Thoracic aorta (tissue), 2 donors: ENCODE measurements around the gene WWC2. TPM values are rescaled to one million over a fixed set of nuclear protein-coding genes. Genes with fewer than 3 reads are reported as not detected.

Experiments
- ATAC-seq: fragments of 150-250 bp; one replicate; pipeline ENCODE4 v1.8.0; 2017; ENCODE audit warnings: low read depth; ENCODE audit not compliant: insufficient number of reproducible peaks, low FRiP score
- DNase-seq: peaks from one replicate; pipeline ENCODE4 v3.0.0-alpha.2; 2020; ENCODE audit warnings: low spot score
- H3K27ac ChIP-seq, 2 donors: fragments of 200-600 bp; sonication (generic); 1 replicate in 1 of 2; 2 replicates in 1 of 2; pipeline ENCODE4 v1.5.1; 2016; ENCODE audit warnings: mild to moderate bottlenecking in 2 of 2, moderate library complexity in 2 of 2
- H3K27me3 ChIP-seq: fragments of 200-600 bp; sonication (generic); replicated peaks from 2 replicates; pipeline ENCODE4 v1.6.0; 2016; ENCODE audit warnings: mild to moderate bottlenecking; ENCODE audit not compliant: insufficient read depth
- H3K36me3 ChIP-seq: fragments of 200-600 bp; sonication (generic); one replicate; pipeline ENCODE4 v1.5.1; 2016
- H3K4me1 ChIP-seq, 2 donors: fragments of 200-600 bp; sonication (generic); 1 replicate in 1 of 2; 2 replicates in 1 of 2; pipeline versions ENCODE4 v1.5.1 to v1.6.0; 2016; ENCODE audit warnings: low read depth in 2 of 2, mild to moderate bottlenecking in 1 of 2; ENCODE audit not compliant: control insufficient read depth in 1 of 2
- H3K4me3 ChIP-seq: fragments of 200-600 bp; sonication (generic); 2 replicates; pipeline ENCODE4 v1.5.1; 2016; ENCODE audit warnings: mild to moderate bottlenecking
- H3K9me3 ChIP-seq: fragments of 200-600 bp; sonication (generic); 2 replicates; pipeline ENCODE4 v1.5.1; 2016
- total RNA-seq, 2 donors: library from RNA; depleted of rRNA; stranded (reverse); fragments of >200 nt; gene quantifications; one replicate each; pipeline versions ENCODE4 v1.1.0 to v1.2.3, GENCODE V29; 2016
- TF ChIP-seq, protein P1 (sequence below): fragments of 200-600 bp; sonication (generic); IDR thresholded peaks from one replicate; pipeline ENCODE4 v1.5.1; 2019; ENCODE audit warnings: antibody characterized with exemption

The WWC2 gene
- total RNA-seq, 2 donors from 2014 or later, result 21.1 to 44.8 TPM

DNA sequence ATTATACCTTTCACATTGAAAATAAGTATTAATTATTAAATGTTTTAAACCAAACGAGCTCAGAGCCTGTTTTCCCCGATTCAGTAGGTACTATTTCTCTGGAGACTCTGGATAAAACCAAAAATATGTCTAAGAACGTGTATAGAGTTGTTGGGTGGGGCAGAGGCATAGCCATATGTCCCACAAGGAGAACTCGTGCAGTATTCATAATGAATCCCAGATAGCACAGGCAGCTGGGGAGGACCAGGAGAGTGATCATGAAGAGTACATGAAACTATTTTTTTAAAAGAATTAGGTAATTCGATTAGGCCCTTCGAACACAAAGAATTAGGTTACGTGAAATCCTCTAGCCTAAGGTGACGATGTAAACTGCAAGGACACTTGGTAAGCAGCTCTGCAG lies 145.0 kb downstream of the WWC2 start:
- TF ChIP-seq, protein P1, sequence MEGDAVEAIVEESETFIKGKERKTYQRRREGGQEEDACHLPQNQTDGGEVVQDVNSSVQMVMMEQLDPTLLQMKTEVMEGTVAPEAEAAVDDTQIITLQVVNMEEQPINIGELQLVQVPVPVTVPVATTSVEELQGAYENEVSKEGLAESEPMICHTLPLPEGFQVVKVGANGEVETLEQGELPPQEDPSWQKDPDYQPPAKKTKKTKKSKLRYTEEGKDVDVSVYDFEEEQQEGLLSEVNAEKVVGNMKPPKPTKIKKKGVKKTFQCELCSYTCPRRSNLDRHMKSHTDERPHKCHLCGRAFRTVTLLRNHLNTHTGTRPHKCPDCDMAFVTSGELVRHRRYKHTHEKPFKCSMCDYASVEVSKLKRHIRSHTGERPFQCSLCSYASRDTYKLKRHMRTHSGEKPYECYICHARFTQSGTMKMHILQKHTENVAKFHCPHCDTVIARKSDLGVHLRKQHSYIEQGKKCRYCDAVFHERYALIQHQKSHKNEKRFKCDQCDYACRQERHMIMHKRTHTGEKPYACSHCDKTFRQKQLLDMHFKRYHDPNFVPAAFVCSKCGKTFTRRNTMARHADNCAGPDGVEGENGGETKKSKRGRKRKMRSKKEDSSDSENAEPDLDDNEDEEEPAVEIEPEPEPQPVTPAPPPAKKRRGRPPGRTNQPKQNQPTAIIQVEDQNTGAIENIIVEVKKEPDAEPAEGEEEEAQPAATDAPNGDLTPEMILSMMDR, result no peak
- ATAC-seq, result no peak
- Histone ChIP-seq H3K4me3 (no peak overlapping the region), H3K36me3 (no peaks in the 10 kb centered on the region), H3K27me3 (no peaks in the 10 kb centered on the region), H3K4me1 (no peaks in the 10 kb centered on the region), H3K27ac (no peak overlapping the region), H3K9me3 (no peaks in the 10 kb centered on the region)
- no peak for DNase-seq

DNA sequence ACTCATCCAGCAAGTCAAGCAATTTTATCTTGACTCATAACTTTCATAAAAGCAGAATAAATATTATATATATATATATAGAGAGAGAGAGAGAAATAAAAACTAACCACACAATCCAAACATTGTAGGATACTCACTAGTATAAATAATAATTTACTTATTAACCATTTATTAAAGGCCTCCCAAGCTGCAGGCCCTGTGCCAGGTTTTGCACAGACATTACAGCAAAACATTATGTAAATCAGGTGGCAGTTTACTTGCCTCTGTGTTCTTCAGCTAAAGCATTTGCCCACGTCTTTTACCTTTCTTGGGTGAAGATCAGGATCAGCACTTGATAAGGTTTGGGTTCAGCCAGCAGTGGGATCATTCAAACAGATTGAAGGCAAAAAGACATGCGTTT lies 145.4 kb downstream of the WWC2 start:
- H3K4me3 ChIP-seq, result no peak overlapping the region
- H3K27me3 ChIP-seq, result no peaks in the 10 kb centered on the region
- H3K4me1 ChIP-seq, result no peaks in the 10 kb centered on the region
- DNase-seq (no peak), ATAC-seq (no peak)
- TF ChIP-seq, protein P1, result no peak
- H3K27ac ChIP-seq, result no peak overlapping the region
- no peaks in the 10 kb centered on the region for H3K36me3 ChIP-seq
- H3K9me3 ChIP-seq, result no peaks in the 10 kb centered on the region

DNA sequence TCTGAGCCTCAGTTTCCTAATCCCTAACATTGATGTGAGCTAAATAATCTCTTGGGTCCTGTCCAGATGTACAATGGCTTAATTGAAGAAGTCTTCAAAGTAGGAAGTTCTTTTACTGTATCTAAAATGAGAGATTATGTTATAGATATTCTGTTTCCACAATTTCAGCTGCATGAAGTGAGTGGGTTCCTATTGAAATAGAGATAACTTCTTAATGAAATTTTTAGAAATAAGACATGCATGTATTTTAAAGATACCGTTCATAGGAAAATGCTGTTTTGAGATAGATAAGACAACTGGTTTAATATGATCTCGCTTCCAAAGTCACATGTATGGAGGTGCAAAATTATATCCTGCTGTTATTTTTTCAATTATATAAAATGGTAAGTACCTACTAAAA lies 149.1 kb downstream of the WWC2 start:
- no peaks in the 10 kb centered on the region for H3K4me1 ChIP-seq
- H3K36me3 ChIP-seq, result peaks cover 5% of the 10 kb centered on the region
- no peak overlapping the region for H3K4me3 ChIP-seq
- H3K27me3 ChIP-seq, result no peaks in the 10 kb centered on the region
- no peak for ATAC-seq
- H3K9me3 ChIP-seq, result no peaks in the 10 kb centered on the region
- TF ChIP-seq, protein P1, result no peak
- H3K27ac ChIP-seq, result no peak overlapping the region
- DNase-seq, result no peak

DNA sequence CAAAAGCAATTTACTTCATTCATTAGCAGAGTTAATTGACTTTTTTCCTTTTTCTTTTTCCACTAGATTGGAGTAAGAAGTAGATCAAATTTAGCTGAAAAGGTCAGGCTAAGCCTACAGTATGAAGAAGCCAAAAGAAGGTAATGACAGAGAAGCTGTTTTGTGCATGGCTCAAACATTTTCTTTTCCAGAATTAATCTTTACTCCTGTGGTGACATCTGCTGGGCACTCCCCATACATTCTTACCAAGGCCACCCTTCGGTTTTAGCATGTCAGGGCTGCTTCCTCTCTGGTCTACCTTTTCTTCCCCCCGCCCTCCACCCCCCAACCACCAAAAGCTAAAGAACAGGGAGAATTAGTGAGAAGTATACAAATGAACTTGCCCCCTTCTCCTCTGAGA lies 150.8 kb downstream of the WWC2 start:
- no peaks in the 10 kb centered on the region for H3K27me3 ChIP-seq
- DNase-seq (no peak), ATAC-seq (no peak)
- H3K9me3 ChIP-seq, result no peaks in the 10 kb centered on the region
- H3K36me3 ChIP-seq, result peaks cover 5% of the 10 kb centered on the region
- TF ChIP-seq, protein P1, result no peak
- H3K4me1 ChIP-seq, result no peaks in the 10 kb centered on the region
- no peak overlapping the region for H3K27ac ChIP-seq
- H3K4me3 ChIP-seq, result no peak overlapping the region

DNA sequence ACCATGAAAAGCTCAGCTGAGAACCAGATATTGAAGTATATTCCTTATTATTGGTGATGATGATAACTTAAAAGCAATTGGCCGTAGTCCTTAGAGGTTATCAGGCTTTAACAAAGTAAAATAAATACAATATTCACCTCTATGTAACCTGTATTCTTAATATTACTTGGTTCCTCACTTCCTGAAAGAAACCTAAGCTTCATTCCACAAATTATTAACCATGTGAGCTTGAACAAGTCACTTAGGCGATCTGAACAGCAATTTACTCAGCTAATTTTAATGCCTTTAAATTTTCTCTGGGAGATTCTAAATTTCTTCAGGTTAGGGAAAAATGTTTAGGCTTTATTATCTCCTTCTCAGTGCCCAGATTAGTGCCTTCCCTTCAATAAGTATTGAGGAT lies 151.8 kb downstream of the WWC2 start:
- H3K27me3 ChIP-seq, result no peaks in the 10 kb centered on the region
- H3K27ac ChIP-seq, result no peak overlapping the region
- H3K4me3 ChIP-seq, result no peak overlapping the region
- DNase-seq, result no peak
- H3K4me1 ChIP-seq, result no peaks in the 10 kb centered on the region
- TF ChIP-seq, protein P1, result no peak
- peaks cover 5% of the 10 kb centered on the region for H3K36me3 ChIP-seq
- H3K9me3 ChIP-seq, result no peaks in the 10 kb centered on the region
- ATAC-seq, result no peak
